Immature natural killer cell (primary cell): ENCODE results near the gene PTPRM. TPM values are rescaled to one million over a fixed set of nuclear protein-coding genes. Genes with fewer than 3 reads are reported as not detected.

Source experiments
- DNase-seq, 3 donors: peaks; one replicate each; pipeline ENCODE4 v3.0.0; 2022; ENCODE audit warnings: mixed read lengths in 1 of 3
- H3K27ac Mint-ChIP-seq, 6 donors: one replicate each; pipeline ENCODE4 v1.8.0; 2020; ENCODE audit warnings: mixed read lengths in 6 of 6, mild to moderate bottlenecking in 5 of 6, inconsistent platforms in 4 of 6, moderate library complexity in 3 of 6
- H3K27me3 Mint-ChIP-seq, 3 donors: one replicate each; pipeline ENCODE4 v1.8.0; 2020 to 2021; ENCODE audit warnings: low read depth in 3 of 3, mild to moderate bottlenecking in 3 of 3, mixed read lengths in 3 of 3, moderate library complexity in 3 of 3, inconsistent platforms in 1 of 3
- H3K36me3 Mint-ChIP-seq, 3 donors: one replicate each; pipeline ENCODE4 v1.8.0; 2020; ENCODE audit warnings: mixed read lengths in 3 of 3, inconsistent platforms in 2 of 3, mild to moderate bottlenecking in 2 of 3
- H3K4me1 Mint-ChIP-seq, 2 donors: one replicate each; pipeline ENCODE4 v1.8.0; 2020; ENCODE audit warnings: inconsistent platforms in 2 of 2, mild to moderate bottlenecking in 2 of 2, mixed read lengths in 2 of 2, moderate library complexity in 1 of 2
- H3K4me3 Mint-ChIP-seq, 5 donors: one replicate each; pipeline ENCODE4 v1.8.0; 2020; ENCODE audit warnings: mild to moderate bottlenecking in 5 of 5, mixed read lengths in 5 of 5, inconsistent platforms in 3 of 5, moderate library complexity in 3 of 5
- H3K9me3 Mint-ChIP-seq, 6 donors: one replicate each; pipeline ENCODE4 v1.8.0; 2020; ENCODE audit warnings: mild to moderate bottlenecking in 6 of 6, mixed read lengths in 6 of 6, inconsistent platforms in 4 of 6, moderate library complexity in 3 of 6
- polyA plus RNA-seq, 3 donors: library from polyadenylated mRNA; unstranded; fragments of 300-500 nt; fragmentation: Illumina TruSeq; gene quantifications; one replicate each; pipeline ENCODE4 v1.2.3, GENCODE V29; 2021

PTPRM gene
- polyA plus RNA-seq, 3 donors from 2014 or later, result 1.3 to 9.7 (median 3.2) TPM

- H3K4me3 Mint-ChIP-seq, result no peak overlapping the region
- peaks cover 0 to 12% (median 9%) of the 10 kb centered on the region in 3 donors for H3K36me3 Mint-ChIP-seq
- no peak for DNase-seq
- H3K9me3 Mint-ChIP-seq, result peaks cover 0 to 11% (median 4%) of the 10 kb centered on the region in 6 donors
- peaks cover 0 to 3% (median 1%) of the 10 kb centered on the region in 3 donors for H3K27me3 Mint-ChIP-seq
- no peaks in the 10 kb centered on the region for H3K4me1 Mint-ChIP-seq
- no peak overlapping the region for H3K27ac Mint-ChIP-seq
Observed at GRCh38 chr18:8142932-8143331, 575.8 kb downstream of the PTPRM start.

DNA sequence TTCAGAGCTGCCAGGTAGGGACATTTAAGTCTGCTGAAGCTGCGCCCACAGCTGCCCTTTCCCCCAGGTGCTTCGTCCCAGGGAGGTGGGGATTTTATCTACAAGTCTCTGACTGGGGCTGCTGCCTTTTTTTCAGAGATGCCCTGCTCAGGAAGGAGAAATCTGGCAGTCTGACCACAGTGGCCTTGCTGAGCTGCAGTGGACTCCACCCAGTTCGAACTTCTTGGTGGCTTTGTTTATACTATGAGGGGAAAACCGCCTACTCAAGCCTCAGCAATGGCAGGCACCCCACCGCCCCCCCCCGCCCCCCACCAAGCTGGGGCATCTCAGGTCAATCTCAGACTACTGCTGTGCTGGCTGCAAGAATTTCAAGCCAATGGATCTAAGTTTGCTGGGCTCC lies 584.1 kb downstream of the PTPRM start:
- peak in 1 of 3 donors; percentile 17 for DNase-seq
- peaks cover 0 to 14% (median 2%) of the 10 kb centered on the region in 6 donors for H3K9me3 Mint-ChIP-seq
- H3K36me3 Mint-ChIP-seq, result peaks cover 0 to 5% (median 0%) of the 10 kb centered on the region in 3 donors
- H3K4me3 Mint-ChIP-seq, result peak overlapping the region in 1 of 5 donors; percentile 7
- peaks cover 0 to 24% of the 10 kb centered on the region in 2 donors for H3K4me1 Mint-ChIP-seq
- peaks cover 1 to 3% (median 2%) of the 10 kb centered on the region in 3 donors for H3K27me3 Mint-ChIP-seq
- no peak overlapping the region for H3K27ac Mint-ChIP-seq

DNA sequence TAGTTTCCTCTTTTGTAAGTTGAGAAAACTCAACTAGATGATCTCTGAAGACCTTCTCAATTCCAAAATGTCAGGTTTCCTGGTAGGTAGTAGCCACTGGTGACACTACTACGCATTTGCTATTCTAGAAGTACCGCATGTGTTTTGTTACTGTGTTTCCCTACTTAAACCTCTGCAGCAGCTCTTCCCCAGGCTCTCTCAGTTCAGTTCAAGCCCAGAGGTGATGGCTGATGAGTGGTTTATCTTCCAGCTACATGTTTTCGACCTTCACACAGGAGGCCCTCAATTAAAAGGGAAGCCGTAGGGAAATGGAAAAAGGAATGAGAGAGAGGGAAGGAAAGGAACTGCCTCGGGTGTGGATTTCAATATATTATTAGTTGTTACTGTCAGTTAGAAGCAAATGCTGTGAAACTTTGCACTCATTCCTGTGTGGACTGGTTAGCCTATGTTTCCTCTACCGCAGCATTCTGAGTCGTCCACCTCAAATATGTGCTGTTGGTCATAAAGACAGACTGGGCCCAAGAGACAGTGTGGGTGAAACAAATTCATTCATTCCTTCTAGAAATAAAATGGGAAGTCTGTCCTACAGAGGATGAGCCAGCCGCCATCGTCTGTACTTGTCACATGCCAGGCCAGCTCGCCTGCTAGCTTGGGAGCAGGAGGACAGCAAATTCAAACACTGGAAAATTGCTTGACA lies 586.9 kb downstream of the PTPRM start:
- peaks cover 0 to 3% (median 0%) of the 10 kb centered on the region in 3 donors for H3K36me3 Mint-ChIP-seq
- H3K9me3 Mint-ChIP-seq, result peaks cover 0 to 14% (median 1%) of the 10 kb centered on the region in 6 donors
- H3K27ac Mint-ChIP-seq, result peak overlapping the region in 1 of 6 donors; percentile 11
- peaks cover 0 to 20% of the 10 kb centered on the region in 2 donors for H3K4me1 Mint-ChIP-seq
- no peak for DNase-seq
- no peak overlapping the region for H3K4me3 Mint-ChIP-seq
- peaks cover 1 to 3% (median 2%) of the 10 kb centered on the region in 3 donors for H3K27me3 Mint-ChIP-seq

- peaks cover 0 to 5% (median 0%) of the 10 kb centered on the region in 6 donors for H3K9me3 Mint-ChIP-seq
Observed at GRCh38 chr18:8162802-8163201, 595.7 kb downstream of the PTPRM start.

GRCh38 chr18:8163286-8163959 lies 596.3 kb downstream of the PTPRM start:
- peaks cover 0 to 2% (median 2%) of the 10 kb centered on the region in 3 donors for H3K27me3 Mint-ChIP-seq
- no peak overlapping the region for H3K4me3 Mint-ChIP-seq
- no peak for DNase-seq
- no peaks in the 10 kb centered on the region for H3K4me1 Mint-ChIP-seq
- peaks cover 0 to 8% (median 0%) of the 10 kb centered on the region in 3 donors for H3K36me3 Mint-ChIP-seq
- H3K27ac Mint-ChIP-seq, result no peak overlapping the region
- H3K9me3 Mint-ChIP-seq, result peaks cover 0 to 5% (median 0%) of the 10 kb centered on the region in 6 donors

More at GRCh38 chr18:8162802-8163201, 595.7 kb downstream of the PTPRM start:
- H3K4me3 Mint-ChIP-seq, result no peak overlapping the region
- peaks cover 0 to 2% (median 2%) of the 10 kb centered on the region in 3 donors for H3K27me3 Mint-ChIP-seq
- peaks cover 0 to 11% (median 0%) of the 10 kb centered on the region in 3 donors for H3K36me3 Mint-ChIP-seq
- no peaks in the 10 kb centered on the region for H3K4me1 Mint-ChIP-seq
- DNase-seq, result no peak
- H3K27ac Mint-ChIP-seq, result no peak overlapping the region

- H3K9me3 Mint-ChIP-seq, result peaks cover 0 to 5% (median under 1%) of the 10 kb centered on the region in 6 donors
- no peak overlapping the region for H3K27ac Mint-ChIP-seq
- H3K36me3 Mint-ChIP-seq, result peaks cover 0 to 3% (median 0%) of the 10 kb centered on the region in 3 donors
- no peaks in the 10 kb centered on the region for H3K4me1 Mint-ChIP-seq
- no peak for DNase-seq
- H3K27me3 Mint-ChIP-seq, result peaks cover 0 to 2% (median 2%) of the 10 kb centered on the region in 3 donors
- no peak overlapping the region for H3K4me3 Mint-ChIP-seq
Observed at GRCh38 chr18:8165095-8165494, 598.0 kb downstream of the PTPRM start.

DNA sequence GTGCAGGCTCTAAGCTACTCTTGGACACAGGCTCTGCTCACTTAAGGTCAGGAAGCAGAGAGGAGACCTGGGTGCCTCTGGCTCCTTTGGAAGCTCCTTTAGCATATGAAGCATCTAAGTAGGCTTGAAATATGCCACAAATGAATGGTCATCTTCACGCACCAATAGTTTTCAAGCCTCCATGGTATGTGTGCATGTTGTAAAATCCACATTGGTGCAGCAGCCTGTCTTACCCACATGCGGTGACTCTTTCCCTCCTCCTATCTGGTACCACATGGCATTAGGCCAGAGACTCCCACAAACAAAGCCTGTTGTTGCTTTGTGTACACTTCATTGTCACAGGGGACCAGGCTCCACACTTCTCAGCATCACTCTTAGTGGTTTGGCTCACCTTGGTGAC lies 599.9 kb downstream of the PTPRM start:
- H3K27ac Mint-ChIP-seq, result no peak overlapping the region
- no peak for DNase-seq
- no peaks in the 10 kb centered on the region for H3K4me1 Mint-ChIP-seq
- H3K27me3 Mint-ChIP-seq, result no peaks in the 10 kb centered on the region
- H3K36me3 Mint-ChIP-seq, result peaks cover 0 to 3% (median 0%) of the 10 kb centered on the region in 3 donors
- H3K9me3 Mint-ChIP-seq, result peaks cover 0 to 5% (median 0%) of the 10 kb centered on the region in 6 donors
- H3K4me3 Mint-ChIP-seq, result no peak overlapping the region

DNA sequence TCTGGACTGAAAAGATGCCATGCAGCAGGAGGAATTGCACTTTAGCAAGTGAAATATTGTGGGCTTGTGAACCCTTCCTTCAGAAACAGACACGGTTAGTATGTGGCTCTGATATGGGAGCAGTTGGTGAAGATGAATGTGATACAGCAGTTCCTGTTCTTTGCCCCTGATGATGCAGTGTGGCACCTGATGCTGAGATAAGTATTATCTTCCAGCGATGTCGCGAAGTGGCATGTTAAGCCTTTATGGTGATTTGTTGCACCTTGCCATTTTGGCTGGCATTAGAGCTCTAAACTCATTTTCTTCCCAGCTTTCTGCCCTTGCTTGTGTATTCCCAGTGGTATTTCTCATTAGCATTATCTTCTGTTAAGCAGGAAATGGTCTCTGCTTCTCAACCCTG lies 600.6 kb downstream of the PTPRM start:
- H3K4me1 Mint-ChIP-seq, result no peaks in the 10 kb centered on the region
- peaks cover 0 to 3% (median 0%) of the 10 kb centered on the region in 3 donors for H3K36me3 Mint-ChIP-seq
- DNase-seq, result no peak
- H3K27me3 Mint-ChIP-seq, result no peaks in the 10 kb centered on the region
- no peak overlapping the region for H3K27ac Mint-ChIP-seq
- peaks cover 0 to 5% (median 0%) of the 10 kb centered on the region in 6 donors for H3K9me3 Mint-ChIP-seq
- no peak overlapping the region for H3K4me3 Mint-ChIP-seq

- Mint-ChIP-seq H3K36me3 (no peaks in the 10 kb centered on the region), H3K27me3 (no peaks in the 10 kb centered on the region), H3K4me1 (no peaks in the 10 kb centered on the region), H3K4me3 (no peak overlapping the region), H3K27ac (no peak overlapping the region), H3K9me3 (peaks cover 0 to 4% (median 0%) of the 10 kb centered on the region in 6 donors)
- no peak for DNase-seq
Observed at GRCh38 chr18:8169722-8170121, 602.6 kb downstream of the PTPRM start.

- no peak for DNase-seq
- no peaks in the 10 kb centered on the region for H3K27me3 Mint-ChIP-seq
- H3K9me3 Mint-ChIP-seq, result peaks cover 0 to 9% (median under 1%) of the 10 kb centered on the region in 6 donors
- H3K27ac Mint-ChIP-seq, result no peak overlapping the region
- H3K4me1 Mint-ChIP-seq, result no peaks in the 10 kb centered on the region
- H3K36me3 Mint-ChIP-seq, result peaks cover 0 to 3% (median 0%) of the 10 kb centered on the region in 3 donors
- no peak overlapping the region for H3K4me3 Mint-ChIP-seq
Observed at GRCh38 chr18:8174771-8175170, 607.7 kb downstream of the PTPRM start.

- no peaks in the 10 kb centered on the region for H3K4me1 Mint-ChIP-seq
- no peak overlapping the region for H3K4me3 Mint-ChIP-seq
Observed at GRCh38 chr18:8175501-8176061, 608.5 kb downstream of the PTPRM start.

DNA sequence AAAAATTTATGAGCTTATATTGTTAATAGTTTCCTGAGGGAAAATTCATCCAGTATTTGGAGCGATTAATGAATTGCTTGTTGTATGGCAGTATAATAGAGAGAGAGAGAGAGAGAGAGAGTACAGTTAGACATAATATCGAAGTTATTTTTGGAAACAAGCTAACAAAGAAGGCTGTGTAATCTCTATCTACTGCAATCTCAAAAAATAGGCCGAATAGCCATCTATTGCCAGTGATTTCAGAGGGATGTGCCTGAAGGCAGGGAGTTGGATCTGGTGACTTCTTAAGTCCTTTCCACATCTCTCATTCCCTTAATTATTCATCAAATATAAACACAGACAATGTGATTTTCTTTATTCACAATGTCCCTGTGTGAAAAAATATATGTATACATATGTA lies 609.0 kb downstream of the PTPRM start:
- H3K27me3 Mint-ChIP-seq, result no peaks in the 10 kb centered on the region
- peaks cover 0 to 5% (median 0%) of the 10 kb centered on the region in 3 donors for H3K36me3 Mint-ChIP-seq
- no peak overlapping the region for H3K4me3 Mint-ChIP-seq

More at GRCh38 chr18:8175501-8176061, 608.5 kb downstream of the PTPRM start:
- Mint-ChIP-seq H3K36me3 (peaks cover 0 to 5% (median 0%) of the 10 kb centered on the region in 3 donors), H3K27me3 (no peaks in the 10 kb centered on the region), H3K27ac (no peak overlapping the region), H3K9me3 (peaks cover 0 to 12% (median 2%) of the 10 kb centered on the region in 6 donors)
- no peak for DNase-seq

GRCh38 chr18:8176554-8176953 lies 609.4 kb downstream of the PTPRM start:
- Mint-ChIP-seq H3K27me3 (no peaks in the 10 kb centered on the region), H3K9me3 (peaks cover 0 to 12% (median 2%) of the 10 kb centered on the region in 6 donors), H3K27ac (no peak overlapping the region)

More for the DNA sequence above, 609.0 kb downstream of the PTPRM start:
- Mint-ChIP-seq H3K9me3 (peaks cover 0 to 12% (median 2%) of the 10 kb centered on the region in 6 donors), H3K27ac (no peak overlapping the region), H3K4me1 (no peaks in the 10 kb centered on the region)
- no peak for DNase-seq

More at GRCh38 chr18:8176554-8176953, 609.4 kb downstream of the PTPRM start:
- Mint-ChIP-seq H3K36me3 (peaks cover 0 to 5% (median 0%) of the 10 kb centered on the region in 3 donors), H3K4me1 (no peaks in the 10 kb centered on the region), H3K4me3 (no peak overlapping the region)
- no peak for DNase-seq
